ENCODE results near the gene PLEKHA7. TPM values are rescaled to one million over a fixed set of nuclear protein-coding genes. Genes with fewer than 3 reads are reported as not detected.

PLEKHA7 gene
- total and polyA plus RNA-seq, 2 of the 4 experiments (the other 2 are of a cell fraction): 0.12 TPM; not detected in 1

DNA sequence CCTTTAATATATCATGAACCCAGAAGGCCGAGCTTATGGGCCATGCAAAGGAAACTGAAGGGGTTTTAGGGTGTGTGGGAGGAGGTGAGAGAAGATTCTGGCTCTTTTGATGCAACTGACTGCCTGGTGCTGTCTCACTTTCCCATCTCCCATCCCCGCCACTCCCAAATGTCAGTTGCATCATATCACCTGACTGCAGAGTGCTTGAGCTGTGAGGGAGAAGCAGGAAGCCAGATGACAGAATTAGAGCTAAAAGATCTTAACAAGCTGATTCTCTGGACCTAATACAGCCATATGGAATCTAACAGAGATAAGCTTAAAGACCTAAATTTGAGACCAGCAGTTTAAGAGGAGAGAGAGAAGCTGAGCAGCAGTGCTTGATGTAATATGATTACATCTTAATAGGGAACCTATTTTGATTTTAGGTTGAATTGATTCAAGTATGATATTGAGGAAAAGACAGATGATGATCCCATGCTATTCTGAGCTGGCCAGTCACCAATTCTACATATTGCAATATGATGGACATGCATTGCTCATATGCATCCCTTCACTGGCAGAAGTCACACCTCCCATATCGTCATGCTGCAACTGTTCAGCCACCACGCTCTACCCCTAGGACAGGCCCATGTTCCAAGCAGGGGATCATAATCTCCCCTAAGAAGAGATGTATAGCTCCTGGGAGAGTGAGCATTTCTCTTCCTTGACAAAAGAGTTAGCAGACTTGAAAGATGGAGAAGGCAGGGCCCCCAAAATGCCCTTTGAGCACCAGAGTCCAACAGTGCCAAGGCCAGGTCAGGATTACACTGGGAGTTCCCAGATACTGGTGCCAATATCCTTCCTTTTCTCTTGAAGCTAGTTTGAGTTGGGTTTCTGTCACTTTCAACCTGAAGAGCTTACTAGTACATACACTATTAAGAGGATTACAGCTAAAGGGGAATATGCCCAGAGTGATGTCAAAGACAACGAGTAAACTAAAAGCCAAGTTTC lies 44.9 kb downstream of the PLEKHA7 start:
- no TSS peak for BruUV-seq (replicated peaks)
- Histone ChIP-seq H3K23ac (ENCODE audit: low read depth, low read length) (no peak overlapping the region), H3K36me3 (ENCODE audit: control insufficient read depth, insufficient read depth, low read length) (no peaks in the 10 kb centered on the region), H3K9me3 (ENCODE audit: control insufficient read depth, insufficient read depth, low read length) (no peaks in the 10 kb centered on the region), H3K18ac (ENCODE audit: low read depth, low read length) (no peak overlapping the region), H4K5ac (ENCODE audit: low read depth, low read length) (no peak overlapping the region), H2AFZ (replicated peaks; ENCODE audit: low read length, poor library complexity) (no peak overlapping the region), H2BK20ac (ENCODE audit: low read depth, low read length) (no peak overlapping the region), H3K14ac (replicated peaks; ENCODE audit: low read depth, low read length) (no peak overlapping the region), H3K79me1 (ENCODE audit: low read depth in 1 of 2, low read length in 2 of 2) (no peaks in the 10 kb centered on the region), H3K27me3 (ENCODE audit: control insufficient read depth, insufficient read depth, low read length) (peaks cover 2% of the 10 kb centered on the region; the same call in 1 of the 2 replicates), H2AK9ac (replicated peaks; ENCODE audit: low read depth, low read length, poor library complexity) (no peak overlapping the region), H3K4me2 (ENCODE audit: low read depth, low read length) (no peak overlapping the region), H2BK120ac (ENCODE audit: low read depth, low read length) (no peak overlapping the region), H3K27ac (ENCODE audit: insufficient read depth, low read length) (no peak overlapping the region), H4K20me1 (ENCODE audit: insufficient read depth, low read length) (no peaks in the 10 kb centered on the region), H2AK5ac (ENCODE audit: low read depth, low read length) (no peak overlapping the region), H3K9me1 (ENCODE audit: insufficient read depth, low read length) (no peaks in the 10 kb centered on the region), H4K8ac (ENCODE audit: low read depth in 2 of 2, low read length in 2 of 2) (no peak overlapping the region), H2BK15ac (ENCODE audit: low read depth, low read length) (no peak overlapping the region), H3K9ac (ENCODE audit: low read depth, low read length) (no peak overlapping the region), H4K91ac (ENCODE audit: insufficient read depth, low read depth, low read length) (no peak overlapping the region), H3K56ac (ENCODE audit: extremely low read depth, insufficient read depth, low read length) (no peak overlapping the region), H2BK5ac (ENCODE audit: low read depth, low read length, poor library complexity, severe bottlenecking) (no peak overlapping the region), H3K4me1 (ENCODE audit: control insufficient read depth, insufficient read depth, low read length) (no peaks in the 10 kb centered on the region), H3K4ac (ENCODE audit: low read depth, low read length) (no peak overlapping the region), H3K4me3 (ENCODE audit: insufficient read depth, low read depth, low read length) (no peak overlapping the region)
- POLR2A ChIA-PET (ENCODE audit: unreplicated experiment): no interaction called here
- in situ Hi-C loops (cut with MboI; ENCODE audit: low sequenced_read_pairs): no loop called here
- dilution Hi-C loops (cut with HindIII; ENCODE audit: low sequenced_read_pairs, unreplicated experiment): no loop called here
- TF ChIP-seq CHD1 (IDR thresholded peaks at IDR 0.05; ENCODE audit: low read depth, low read length) (no peak), MXI1 (IDR thresholded peaks at IDR 0.05; ENCODE audit: borderline replicate concordance, low read depth, low read length) (no peak), RAD21 (IDR thresholded peaks at IDR 0.05; ENCODE audit: low read length) (no peak)
- WGBS, 2 experiments (ENCODE audit: extremely low coverage in 2 of 2, insufficient read length in 1 of 2): no CpG with 5 or more reads among the region's 5 CpGs
- DNase-seq (no peak), ATAC-seq (ENCODE audit: low read depth) (no peak)
- intact Hi-C loops (cut with micrococcal nuclease): no loop called here
- CTCF ChIA-PET: no interaction called here
